ENCODE data around the gene ITGA3. TPM values are rescaled to one million over a fixed set of nuclear protein-coding genes. Genes with fewer than 3 reads are reported as not detected.

Gene ITGA3
- total RNA-seq, 2 donors from 2014 or later, result 31.0 to 36.3 TPM

GRCh38 chr17:50114401-50114800 lies 58.5 kb downstream of the ITGA3 start:
- TF ChIP-seq POLR2A (IDR thresholded peaks at IDR 0.05) (no peak), CTCF (IDR thresholded peaks at IDR 0.05) (no peak)
- intact Hi-C loops (cut with DNase I), result no loop called here
- no peak for ATAC-seq
- H3K36me3 ChIP-seq (replicated peaks in 1 of 2; ENCODE audit: insufficient read depth in 1 of 2, low read depth in 2 of 2), result no peaks in the 10 kb centered on the region
- no peak overlapping the region for H3K4me3 ChIP-seq
- no peaks in the 10 kb centered on the region for H3K27me3 ChIP-seq
- H3K4me1 ChIP-seq, result peaks cover 36% of the 10 kb centered on the region
- no peak overlapping the region for H3K27ac ChIP-seq
- no peaks in the 10 kb centered on the region for H3K9me3 ChIP-seq
- DNase-seq, result no peak
- WGBS, 2 donors, result 81 to 89% methylated on average over 3 to 4 of the region's 4 CpGs

GRCh38 chr17:50114849-50115357 lies 59.0 kb downstream of the ITGA3 start:
- Histone ChIP-seq H3K9me3 (no peaks in the 10 kb centered on the region), H3K27me3 (no peaks in the 10 kb centered on the region), H3K4me3 (no peak overlapping the region), H3K4me1 (peaks cover 36% of the 10 kb centered on the region), H3K36me3 (replicated peaks in 1 of 2; ENCODE audit: insufficient read depth in 1 of 2, low read depth in 2 of 2) (no peaks in the 10 kb centered on the region), H3K27ac (no peak overlapping the region)
- DNase-seq (peak in 2 of 4 donors; percentile 56 to 61), ATAC-seq (no peak)
- TF ChIP-seq POLR2A (IDR thresholded peaks at IDR 0.05) (no peak), CTCF (IDR thresholded peaks at IDR 0.05) (peak; percentile 14 to 47 (median 32))
- WGBS, 2 donors, result 17% methylated on average over 6 of the region's 6 CpGs
- intact Hi-C loops (cut with DNase I), result no loop called here

- intact Hi-C loops (cut with DNase I), result no loop called here
- ATAC-seq (no peak), DNase-seq (no peak)
- no peaks in the 10 kb centered on the region for H3K36me3 ChIP-seq (replicated peaks in 1 of 2; ENCODE audit: insufficient read depth in 1 of 2, low read depth in 2 of 2)
- no peak overlapping the region for H3K27ac ChIP-seq
- 59 to 62% methylated on average over 8 to 16 of the region's 17 CpGs for WGBS, 2 donors
- H3K9me3 ChIP-seq, result no peaks in the 10 kb centered on the region
- H3K4me1 ChIP-seq, result peaks cover 30% of the 10 kb centered on the region
- H3K4me3 ChIP-seq, result no peak overlapping the region
- no peaks in the 10 kb centered on the region for H3K27me3 ChIP-seq
- TF ChIP-seq POLR2A (IDR thresholded peaks at IDR 0.05), result no peak
- no peak for TF ChIP-seq CTCF (IDR thresholded peaks at IDR 0.05)
Measured at GRCh38 chr17:50115756-50116155, 59.8 kb downstream of the ITGA3 start.

GRCh38 chr17:50117202-50118051 lies 61.5 kb downstream of the ITGA3 start:
- H3K27ac ChIP-seq, result no peak overlapping the region
- intact Hi-C loops (cut with DNase I), result no loop called here

More at GRCh38 chr17:50117202-50118051, 61.5 kb downstream of the ITGA3 start:
- whole genome bisulfite sequencing, 2 donors, result 9 to 82% methylated on average over 3 to 62 of the region's 64 CpGs
- TF ChIP-seq CTCF (IDR thresholded peaks at IDR 0.05) (peak; percentile 62 to 92 (median 71)), POLR2A (IDR thresholded peaks at IDR 0.05) (no peak)
- H3K36me3 ChIP-seq (replicated peaks in 1 of 2; ENCODE audit: insufficient read depth in 1 of 2, low read depth in 2 of 2), result no peaks in the 10 kb centered on the region
- H3K9me3 ChIP-seq, result no peaks in the 10 kb centered on the region
- DNase-seq (peak; percentile 64 to 78 (median 72)), ATAC-seq (peak; percentile 81)
- no peaks in the 10 kb centered on the region for H3K27me3 ChIP-seq
- H3K4me1 ChIP-seq, result peaks cover 14% of the 10 kb centered on the region
- H3K4me3 ChIP-seq, result no peak overlapping the region
